ENCODE data around the gene DUSP1.

GRCh38 chr5:172817664-172818063, 46.7 kb upstream of the DUSP1 start:
- TF ChIP-seq CTCF (IDR thresholded peaks at IDR 0.05) (no peak), EZH2phosphoT487 (IDR thresholded peaks at IDR 0.05) (no peak)

All from neural progenitor cell (in vitro differentiated cells).